CD4-positive, alpha-beta T cell treated with Interleukin-17A for 1 hour (primary cell): Measurements from ENCODE around the gene DTNBP1.
"Not testable (repeated sequence)": the region's sequence is repeated elsewhere in the genome, so short reads cannot be mapped to it uniquely, and the experiment has no call there.

Source experiments
- DNase-seq: peaks from one replicate; pipeline ENCODE4 v3.0.0-alpha.2; 2020

DTNBP1 gene

GRCh38 chr6:15662326-15663129 lies at the start of gene DTNBP1:
DTNBP1 (minus strand) TSS chr6:15663028; CDS start chr6:15662869, 159 bp downstream.
- DNase-seq: peak; percentile 84

GRCh38 chr6:15709651-15710269 lies 46.9 kb upstream of the DTNBP1 start:
- DNase-seq: no peak

- DNase-seq: no peak
Measured at GRCh38 chr6:15708231-15708630, 45.4 kb upstream of the DTNBP1 start.

- DNase-seq: no peak
Measured at GRCh38 chr6:15705981-15706380, 43.2 kb upstream of the DTNBP1 start.

GRCh38 chr6:15698471-15698870 lies 35.6 kb upstream of the DTNBP1 start:
- DNase-seq: no peak

GRCh38 chr6:15697895-15698294 lies 35.1 kb upstream of the DTNBP1 start:
- DNase-seq: no peak

- peak; percentile 83 for DNase-seq
Measured at GRCh38 chr6:15691250-15691869, 28.5 kb upstream of the DTNBP1 start.

GRCh38 chr6:15690510-15690909 lies 27.7 kb upstream of the DTNBP1 start:
- DNase-seq: no peak

GRCh38 chr6:15689586-15690482 lies 27.0 kb upstream of the DTNBP1 start:
- DNase-seq: no peak

- no peak for DNase-seq
Measured at GRCh38 chr6:15685619-15686018, 22.8 kb upstream of the DTNBP1 start.

GRCh38 chr6:15682965-15683822 lies 20.4 kb upstream of the DTNBP1 start:
- DNase-seq: no peak

- no peak for DNase-seq
Measured at GRCh38 chr6:15681946-15682345, 19.1 kb upstream of the DTNBP1 start.

GRCh38 chr6:15678514-15678913 lies 15.7 kb upstream of the DTNBP1 start:
- DNase-seq: no peak

- no peak for DNase-seq
Measured at GRCh38 chr6:15677822-15678221, 15.0 kb upstream of the DTNBP1 start.

GRCh38 chr6:15675536-15676220 lies 12.8 kb upstream of the DTNBP1 start:
- no peak for DNase-seq

GRCh38 chr6:15674690-15675386 lies 12.0 kb upstream of the DTNBP1 start:
- no peak for DNase-seq

- DNase-seq: no peak
Measured at GRCh38 chr6:15673666-15674065, 10.8 kb upstream of the DTNBP1 start.

- DNase-seq: no peak
Measured at GRCh38 chr6:15672818-15673217, 10.0 kb upstream of the DTNBP1 start.

GRCh38 chr6:15672291-15672690 lies 9.5 kb upstream of the DTNBP1 start:
- DNase-seq: no peak

GRCh38 chr6:15668918-15669317 lies 6.1 kb upstream of the DTNBP1 start:
- DNase-seq: no peak

GRCh38 chr6:15666896-15667295 lies 4.1 kb upstream of the DTNBP1 start:
- not testable (repeated sequence) for DNase-seq
